Suppressor macrophage treated with lipopolysaccharide for 4 hours (primary cell): ENCODE results near the gene SLC43A1.

ENCODE experiments used
- DNase-seq: peaks from one replicate; pipeline ENCODE4 v3.0.0-alpha.2; 2020

The SLC43A1 gene

DNA sequence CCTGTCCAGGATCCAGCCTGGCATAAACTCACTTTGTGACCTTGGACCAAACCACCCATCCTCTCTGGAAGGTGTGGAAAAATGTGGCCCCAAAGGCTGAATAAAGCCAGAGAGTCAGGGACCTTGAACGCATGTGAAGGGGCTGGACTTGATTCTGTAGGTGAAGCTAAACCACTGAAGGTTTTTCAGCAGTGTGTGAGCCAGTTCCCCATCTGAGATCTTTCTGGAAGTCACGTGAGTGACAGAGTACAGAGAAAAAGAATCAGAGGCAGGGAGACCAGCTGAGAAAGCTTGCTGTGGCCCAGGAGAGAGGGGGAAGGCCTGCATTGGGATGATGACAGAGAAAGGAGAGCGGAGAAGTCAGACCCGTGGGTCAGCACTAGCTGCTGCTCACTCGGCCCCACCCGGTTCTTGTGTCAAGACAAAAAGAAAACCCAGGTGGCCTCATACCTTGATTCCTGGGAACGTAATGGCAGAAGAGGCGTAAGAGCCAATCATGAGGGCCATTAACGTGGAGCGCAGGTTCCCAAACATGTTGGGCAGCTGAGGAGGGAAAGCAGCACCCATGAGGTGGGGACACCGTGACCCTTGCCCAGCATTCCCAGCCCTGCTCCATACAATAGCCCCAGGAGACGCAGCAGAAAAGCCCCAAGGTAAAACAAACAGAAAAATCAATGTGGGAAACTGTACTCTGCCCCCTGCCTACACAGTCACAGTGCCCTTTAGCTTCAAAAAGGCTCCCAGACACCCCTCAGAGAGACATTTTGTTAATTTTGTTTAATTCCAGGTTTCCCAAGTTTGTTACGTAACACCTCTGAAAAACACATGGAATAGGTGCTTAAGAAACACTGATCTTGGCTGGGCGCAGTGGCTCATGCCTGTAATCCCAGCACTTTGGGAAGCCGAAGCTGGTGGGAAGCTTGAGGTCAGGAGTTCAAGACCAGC, 17.9 kb downstream of the SLC43A1 start:
- DNase-seq, result no peak

DNA sequence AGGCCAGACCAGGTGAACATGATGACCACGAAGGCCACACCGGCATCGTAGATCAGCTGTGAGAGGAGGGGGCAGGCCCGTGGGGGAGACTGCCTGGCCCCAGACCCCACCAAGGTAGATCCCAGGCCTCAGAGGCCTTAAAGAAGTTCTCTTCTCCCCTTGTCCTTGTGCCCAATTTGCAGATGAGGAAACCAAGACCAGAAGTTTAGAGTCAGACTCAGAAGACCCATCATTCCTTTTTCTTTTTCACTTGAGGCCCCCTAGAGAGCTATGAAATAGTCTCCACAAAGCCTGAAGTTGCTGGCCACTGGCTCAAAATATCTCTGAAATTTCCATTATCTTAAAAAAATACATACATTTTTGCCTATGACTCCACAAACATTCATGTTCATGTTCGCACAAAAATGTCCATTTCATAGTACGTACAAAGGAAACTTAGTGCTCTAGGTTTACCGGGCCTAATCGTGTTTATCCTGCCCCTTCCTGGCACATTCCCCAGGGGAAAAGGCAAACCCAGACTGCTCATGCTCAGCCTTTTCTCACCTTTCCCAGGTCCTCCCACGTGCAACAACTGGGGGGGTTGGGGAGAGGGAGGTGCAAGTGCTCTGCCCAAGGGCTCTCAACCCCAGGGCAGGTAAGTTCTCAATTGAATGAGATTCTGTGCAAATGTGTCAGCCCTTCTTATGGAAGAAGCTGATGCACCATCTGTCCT, 19.2 kb downstream of the SLC43A1 start:
- no peak for DNase-seq

GRCh38 chr11:57493507-57494503, 21.7 kb downstream of the SLC43A1 start:
- DNase-seq, result no peak

- DNase-seq, result peak; percentile 64
These were observed 24.0 kb downstream of the SLC43A1 start for GRCh38 chr11:57491371-57492061.

DNA sequence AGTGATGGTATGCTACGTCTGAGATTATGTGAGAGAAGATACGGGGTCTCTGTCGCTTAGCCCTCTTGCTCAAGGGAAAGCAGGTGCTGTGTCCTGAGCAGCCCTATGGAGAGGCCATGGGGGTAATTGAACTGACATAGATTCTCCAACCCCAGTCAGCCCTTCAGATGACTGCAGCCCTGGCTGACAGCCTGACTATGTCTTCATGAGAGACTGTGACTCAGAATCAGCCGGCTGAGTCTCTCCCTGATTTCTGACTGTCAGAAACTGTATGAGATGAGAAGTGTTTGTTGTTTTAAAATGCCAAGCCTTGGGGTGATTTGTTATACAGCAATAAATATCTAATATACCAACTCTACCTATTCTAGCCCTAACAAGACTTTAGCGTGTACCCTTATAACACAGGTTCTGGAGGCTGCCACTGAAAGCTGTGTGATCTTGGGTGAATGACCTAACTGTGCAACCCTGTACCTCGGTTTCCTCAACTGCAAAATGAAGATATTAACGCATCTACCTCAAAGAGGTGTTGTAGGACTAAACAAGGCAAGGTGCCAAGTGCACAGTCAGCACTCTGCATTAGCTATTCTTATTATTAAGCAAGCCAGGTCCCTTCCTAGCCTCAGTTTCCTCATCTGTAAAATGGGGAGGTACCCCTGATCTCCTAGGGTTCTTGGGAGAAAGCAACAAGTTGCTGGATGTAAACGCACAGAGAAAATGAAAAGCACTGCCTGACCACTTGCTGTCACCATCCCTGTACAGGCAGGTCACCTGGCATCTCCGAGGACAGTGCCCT, 24.9 kb downstream of the SLC43A1 start:
- peak; percentile 71 for DNase-seq

DNA sequence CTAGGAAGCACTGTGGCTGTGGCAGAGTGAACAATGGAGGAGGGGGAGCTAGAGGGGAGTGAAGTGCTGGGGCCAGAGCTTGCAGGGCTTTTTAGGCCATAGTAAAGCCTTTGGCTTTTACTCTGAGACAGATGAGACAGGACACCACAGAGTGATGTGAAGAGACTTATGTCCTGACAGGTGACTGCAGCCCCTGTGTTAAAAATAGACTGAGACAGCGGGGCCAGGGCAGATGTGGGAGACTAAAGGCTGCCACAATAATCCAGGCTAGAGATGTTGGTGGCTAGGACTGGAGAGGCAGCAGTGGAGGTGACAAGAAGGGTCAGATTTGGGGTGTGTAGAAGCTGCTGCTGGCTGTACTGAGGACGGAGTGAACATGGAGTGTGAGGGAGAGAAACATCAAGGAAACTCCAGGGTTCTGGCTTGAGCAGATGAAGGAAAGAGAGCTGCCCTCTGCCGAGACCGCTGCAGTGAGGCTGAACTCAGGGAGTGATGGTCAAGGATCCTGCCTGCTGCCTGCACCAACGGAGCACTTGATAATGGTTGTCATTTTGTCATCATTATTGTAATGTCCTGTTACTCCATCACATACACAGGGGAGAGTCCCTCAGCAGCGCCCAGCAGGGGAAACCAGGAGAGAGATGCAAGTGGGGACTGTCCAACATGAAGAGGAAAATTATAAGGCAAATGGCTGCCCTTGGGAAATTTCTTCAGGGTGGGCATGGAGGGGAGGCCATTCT, 27.4 kb downstream of the SLC43A1 start:
- DNase-seq, result no peak

DNA sequence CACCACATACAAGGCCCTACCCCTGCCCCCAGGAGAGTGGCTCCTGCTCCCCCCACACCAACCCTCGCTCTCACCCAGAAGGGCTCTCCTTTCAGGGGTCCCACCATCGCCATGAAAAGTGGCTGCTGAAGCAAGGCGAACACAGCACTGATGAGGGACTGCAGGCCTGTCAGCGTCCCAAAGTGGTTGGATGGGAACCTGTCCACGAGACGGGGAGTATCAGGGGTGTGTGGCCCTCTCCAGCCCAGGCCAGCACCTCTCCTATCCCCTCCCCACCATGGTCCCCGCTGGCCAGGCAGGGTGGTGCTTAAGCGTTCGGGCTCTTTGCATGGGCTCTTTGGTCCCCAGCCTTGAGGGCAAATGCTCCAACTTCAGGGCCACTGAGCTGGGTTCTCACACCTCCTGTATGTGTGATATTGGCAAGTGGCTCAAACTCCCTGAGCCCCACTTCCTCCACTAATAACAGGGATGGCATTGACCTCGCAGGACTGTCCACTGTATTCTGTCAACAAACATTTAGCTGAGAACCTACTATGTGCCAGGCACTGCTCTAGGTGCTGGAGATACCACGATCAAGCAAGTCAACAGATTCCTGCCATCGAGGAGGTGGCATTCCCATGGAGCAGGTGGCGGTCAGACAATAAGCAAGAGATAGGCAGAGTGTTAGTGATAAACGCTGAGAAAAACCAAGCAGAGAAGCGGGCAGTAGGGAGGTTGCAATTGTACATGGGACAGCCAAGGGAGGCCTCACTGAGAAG, 28.3 kb downstream of the SLC43A1 start:
- no peak for DNase-seq

- DNase-seq, result peak; percentile 92
These were observed 30.1 kb downstream of the SLC43A1 start for GRCh38 chr11:57485217-57485990.

GRCh38 chr11:57484141-57484710, 31.3 kb downstream of the SLC43A1 start:
- peak; percentile 58 for DNase-seq

- DNase-seq, result no peak
These were observed 32.0 kb downstream of the SLC43A1 start for GRCh38 chr11:57483562-57483918.

DNA sequence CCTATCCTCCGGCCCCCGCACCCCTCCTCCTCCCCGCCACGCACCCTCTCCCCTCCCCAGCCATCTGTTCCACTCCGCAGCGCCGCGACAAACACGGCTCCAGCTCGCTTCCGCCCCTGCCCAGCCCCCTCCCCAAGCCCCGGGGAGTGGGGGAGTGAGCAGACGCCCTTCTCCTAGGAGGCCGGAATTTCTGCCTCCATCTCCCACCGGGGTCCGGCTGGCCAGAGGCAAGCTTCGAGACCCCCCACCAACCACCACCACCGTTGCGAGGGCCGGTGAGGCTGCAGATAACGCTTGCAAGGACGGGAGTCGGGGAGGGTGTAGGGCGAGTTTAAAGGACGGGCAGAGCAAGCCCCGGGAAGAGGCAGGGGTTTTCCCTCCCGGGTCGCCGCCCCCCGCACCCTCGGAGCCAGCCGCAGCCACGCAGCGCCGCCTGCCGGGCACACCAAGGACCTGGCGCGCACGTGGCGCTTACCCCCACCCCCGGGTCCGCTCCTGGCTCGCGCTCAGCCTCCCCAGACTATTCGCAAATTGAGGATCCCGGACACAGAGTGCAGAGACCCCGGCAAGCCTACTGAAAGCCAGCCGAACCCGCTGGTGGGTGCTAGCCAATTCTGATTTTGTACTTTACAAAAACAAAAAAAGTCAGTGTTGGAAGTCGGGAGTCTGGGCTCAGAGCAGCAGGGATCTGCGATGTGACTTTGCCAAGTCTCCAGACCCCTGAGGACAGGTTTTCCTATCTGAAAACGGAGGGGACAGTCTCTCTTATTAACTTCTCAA, 32.5 kb downstream of the SLC43A1 start:
- DNase-seq, result peak; percentile 63

- DNase-seq, result no peak
These were observed 33.4 kb downstream of the SLC43A1 start for GRCh38 chr11:57481915-57482781.

- no peak for DNase-seq
These were observed 34.2 kb downstream of the SLC43A1 start for GRCh38 chr11:57481315-57481714.

DNA sequence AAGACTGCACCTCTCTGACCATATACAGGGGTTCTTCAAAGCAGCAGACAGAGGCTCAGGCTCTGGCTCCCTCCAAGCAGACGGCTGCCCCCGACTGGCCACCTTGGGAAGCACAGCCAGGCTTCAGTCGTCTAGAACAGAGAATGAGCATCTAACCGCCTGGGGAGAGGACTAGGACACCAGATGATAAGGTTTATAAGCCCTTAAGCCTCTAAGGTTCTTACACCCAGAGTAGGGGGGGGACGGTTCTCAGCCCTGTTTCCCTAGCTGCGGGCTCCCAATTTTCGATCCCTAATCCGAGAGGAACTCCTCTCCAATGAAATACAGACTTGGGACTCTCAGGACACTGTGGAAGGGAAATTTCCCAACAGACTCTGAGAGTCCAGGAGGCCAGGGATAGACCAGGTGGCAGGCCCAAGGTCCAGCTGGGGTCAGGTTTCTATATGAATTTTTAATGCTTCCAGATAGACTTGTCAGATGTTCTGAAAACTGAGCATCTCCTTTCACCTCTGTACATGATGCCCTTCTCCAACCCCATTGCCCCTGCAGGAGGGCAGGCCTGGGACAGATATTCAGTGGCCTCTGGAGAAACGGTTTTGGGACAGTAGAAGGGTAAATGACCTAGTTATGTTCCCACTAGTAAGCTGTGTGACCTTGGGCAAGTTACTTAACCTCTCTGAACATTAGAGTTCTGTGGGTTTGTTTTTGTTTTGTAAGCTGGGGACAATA, 34.9 kb downstream of the SLC43A1 start:
- DNase-seq, result peak; percentile 76

GRCh38 chr11:57479911-57480310, 35.6 kb downstream of the SLC43A1 start:
- no peak for DNase-seq

DNA sequence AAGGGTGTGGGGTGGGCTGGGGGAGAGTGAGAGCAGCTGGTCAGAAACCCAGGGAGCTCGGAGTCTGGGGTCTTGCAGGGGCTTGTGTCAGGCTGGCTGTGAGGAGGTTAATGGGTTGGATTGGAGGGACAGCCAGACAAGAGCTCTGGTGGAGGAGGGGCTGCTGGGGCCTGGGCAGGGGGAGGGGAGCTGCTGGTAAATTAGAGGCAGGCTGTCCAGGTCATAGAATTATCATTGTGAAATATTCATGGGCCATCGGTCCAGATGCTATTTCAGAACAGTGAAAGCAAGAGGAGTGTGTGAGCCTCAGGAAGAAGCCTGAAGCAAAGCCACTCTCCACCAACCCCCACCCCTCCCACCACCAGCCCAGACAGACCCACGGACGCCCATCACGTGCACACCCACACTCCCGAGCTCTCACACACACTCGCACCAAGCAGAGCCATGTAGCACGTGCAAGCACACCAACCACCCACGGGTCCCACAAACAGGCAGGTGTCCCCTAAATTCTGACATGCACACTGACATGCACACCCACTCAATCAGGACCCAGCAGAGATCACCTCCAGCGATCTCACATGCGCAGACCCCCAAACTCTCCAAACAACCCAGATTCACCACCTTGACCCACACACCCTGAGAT, 36.4 kb downstream of the SLC43A1 start:
- no peak for DNase-seq
